NCI-H345 (cell line): Measurements from ENCODE around the gene CBLC.
"Not testable (repeated sequence)": the region's sequence is repeated elsewhere in the genome, so short reads cannot be mapped to it uniquely, and the experiment has no call there.

Source experiments
- DNase-seq: peaks from one replicate; lab custom pipeline; 2025; lab: John Stamatoyannopoulos, UW

The CBLC gene

DNA sequence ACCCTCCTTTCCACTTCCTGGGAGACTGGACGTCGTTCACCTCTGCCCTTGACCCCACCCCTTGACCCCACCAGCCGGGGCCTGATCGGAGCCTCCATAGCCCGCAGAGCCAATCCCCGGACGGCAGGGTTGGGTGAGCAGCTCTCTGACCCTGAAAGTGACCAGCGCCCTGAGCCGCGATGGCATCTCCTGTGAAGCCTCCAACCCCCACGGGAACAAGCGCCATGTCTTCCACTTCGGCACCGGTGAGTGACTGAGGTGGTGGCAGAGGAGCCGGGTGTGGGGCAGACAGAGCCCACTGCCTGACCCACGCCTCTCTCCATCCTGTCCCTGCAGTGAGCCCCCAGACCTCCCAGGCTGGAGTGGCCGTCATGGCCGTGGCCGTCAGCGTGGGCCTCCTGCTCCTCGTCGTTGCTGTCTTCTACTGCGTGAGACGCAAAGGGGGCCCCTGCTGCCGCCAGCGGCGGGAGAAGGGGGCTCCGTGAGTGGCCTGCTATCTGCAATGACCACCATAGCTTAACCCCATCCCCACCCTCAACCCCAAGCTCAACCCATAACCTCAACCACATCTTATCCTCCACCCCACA, 41.6 kb downstream of the CBLC start:
- no peak for DNase-seq

DNA sequence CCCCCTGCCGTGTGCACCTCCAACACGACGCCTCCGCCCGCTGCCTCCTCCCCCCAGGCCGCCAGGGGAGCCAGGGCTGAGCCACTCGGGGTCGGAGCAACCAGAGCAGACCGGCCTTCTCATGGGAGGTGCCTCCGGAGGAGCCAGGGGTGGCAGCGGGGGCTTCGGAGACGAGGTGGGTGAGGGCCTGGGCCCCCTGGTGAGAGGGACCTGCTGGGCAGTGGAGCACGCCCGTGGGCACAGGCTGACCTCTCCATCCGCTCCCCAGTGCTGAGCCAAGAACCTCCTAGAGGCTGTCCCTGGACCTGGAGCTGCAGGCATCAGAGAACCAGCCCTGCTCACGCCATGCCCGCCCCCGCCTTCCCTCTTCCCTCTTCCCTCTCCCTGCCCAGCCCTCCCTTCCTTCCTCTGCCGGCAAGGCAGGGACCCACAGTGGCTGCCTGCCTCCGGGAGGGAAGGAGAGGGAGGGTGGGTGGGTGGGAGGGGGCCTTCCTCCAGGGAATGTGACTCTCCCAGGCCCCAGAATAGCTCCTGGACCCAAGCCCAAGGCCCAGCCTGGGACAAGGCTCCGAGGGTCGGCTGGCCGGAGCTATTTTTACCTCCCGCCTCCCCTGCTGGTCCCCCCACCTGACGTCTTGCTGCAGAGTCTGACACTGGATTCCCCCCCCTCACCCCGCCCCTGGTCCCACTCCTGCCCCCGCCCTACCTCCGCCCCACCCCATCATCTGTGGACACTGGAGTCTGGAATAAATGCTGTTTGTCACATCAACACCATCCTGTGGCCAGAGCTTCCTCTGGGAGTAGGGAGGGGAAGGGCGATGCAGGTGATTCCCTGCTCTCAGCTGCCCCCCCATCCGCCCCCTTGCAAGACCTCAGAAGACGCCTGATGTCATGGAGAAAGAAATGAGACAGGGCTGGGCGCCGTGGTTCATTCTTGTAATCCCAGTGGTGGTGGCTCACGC, 43.2 kb downstream of the CBLC start:
- DNase-seq, result no peak

DNA sequence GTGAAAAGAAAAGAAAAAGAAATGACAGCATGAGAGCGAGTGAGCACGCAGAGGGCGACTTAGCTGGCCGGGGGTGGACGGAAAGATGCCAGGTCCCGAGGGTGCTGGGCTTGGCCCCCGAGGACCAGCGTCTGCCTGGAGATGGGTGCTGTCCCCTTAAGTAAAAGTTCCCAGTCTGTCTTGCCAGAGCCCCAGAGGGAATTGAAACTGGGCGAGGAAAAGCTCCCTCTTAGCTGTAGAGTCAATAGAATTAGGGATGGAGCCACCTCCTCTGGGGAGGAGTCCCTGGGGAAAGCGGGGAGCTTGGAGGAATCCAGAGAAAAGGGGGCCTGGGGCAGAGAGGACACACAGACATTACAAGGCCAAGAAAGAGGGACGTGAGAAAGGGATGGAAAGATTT, 44.5 kb downstream of the CBLC start:
- no peak for DNase-seq

DNA sequence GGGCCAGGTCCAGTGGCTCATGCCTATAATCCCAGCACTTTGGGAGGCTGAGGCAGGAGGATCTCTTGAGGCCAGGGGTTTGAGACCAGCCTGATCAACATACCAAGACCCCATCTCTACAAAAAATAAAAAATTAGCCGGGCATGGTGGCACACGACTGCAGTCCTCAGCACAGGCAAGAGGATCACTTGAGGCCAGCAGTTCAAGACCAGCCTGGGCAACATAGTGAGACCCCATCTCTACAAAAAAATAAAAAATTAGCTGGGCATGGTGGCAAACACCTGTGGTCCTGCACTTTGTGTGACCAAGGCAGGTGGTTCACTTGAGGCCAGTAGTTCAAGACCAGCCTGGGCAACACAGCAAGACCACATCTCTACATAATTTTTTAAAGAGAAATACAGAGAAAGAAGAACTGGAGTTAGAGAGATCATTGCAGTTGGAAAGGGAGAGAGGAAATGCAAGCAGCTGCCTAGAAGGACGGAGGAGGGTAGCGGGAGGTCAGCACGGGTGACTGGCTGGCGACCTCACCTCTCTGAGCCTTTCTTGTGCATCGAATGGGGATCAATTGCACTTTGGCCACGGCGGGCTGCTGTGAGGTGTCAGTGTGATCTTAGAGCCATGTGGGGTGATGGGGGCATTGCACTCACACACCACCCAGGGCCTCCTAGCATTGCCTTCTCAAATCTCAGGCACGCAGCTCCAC, 45.1 kb downstream of the CBLC start:
- no peak for DNase-seq

DNA sequence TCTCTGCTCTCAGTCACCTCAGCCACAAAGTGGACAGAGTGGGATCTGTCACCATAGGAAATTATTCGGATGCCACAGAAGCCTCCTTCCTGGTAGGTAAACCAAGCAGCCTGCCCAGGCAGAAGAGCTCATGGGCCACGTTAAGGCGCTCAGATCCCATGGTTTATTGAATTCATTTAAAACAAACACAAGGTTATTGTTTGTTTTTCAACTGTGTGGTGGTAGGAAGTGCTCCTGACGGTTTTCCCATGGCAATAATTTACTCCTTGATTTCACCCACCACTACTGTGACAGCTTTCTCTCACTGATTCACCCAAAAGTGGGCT, 45.6 kb downstream of the CBLC start:
- no peak for DNase-seq

DNA sequence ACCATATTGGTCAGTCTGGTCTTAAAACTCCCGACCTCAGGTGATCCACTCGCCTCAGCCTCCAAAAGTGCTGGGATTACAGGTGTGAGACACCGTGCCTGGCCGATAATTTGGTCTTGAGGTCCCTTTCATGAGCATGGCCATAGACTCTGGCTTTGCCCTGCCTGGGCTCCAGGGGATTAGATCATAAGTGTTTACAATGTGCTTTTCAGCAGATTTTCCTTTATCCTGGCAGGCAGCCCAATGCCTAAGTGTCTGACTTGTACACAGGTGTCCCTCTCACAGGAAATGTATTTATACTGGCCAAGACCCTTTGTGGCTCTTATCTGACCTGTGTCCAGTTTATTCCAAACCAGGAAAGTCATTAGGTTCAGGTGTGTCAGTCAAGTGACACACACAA, 47.1 kb downstream of the CBLC start:
- peak; percentile 57 for DNase-seq

DNA sequence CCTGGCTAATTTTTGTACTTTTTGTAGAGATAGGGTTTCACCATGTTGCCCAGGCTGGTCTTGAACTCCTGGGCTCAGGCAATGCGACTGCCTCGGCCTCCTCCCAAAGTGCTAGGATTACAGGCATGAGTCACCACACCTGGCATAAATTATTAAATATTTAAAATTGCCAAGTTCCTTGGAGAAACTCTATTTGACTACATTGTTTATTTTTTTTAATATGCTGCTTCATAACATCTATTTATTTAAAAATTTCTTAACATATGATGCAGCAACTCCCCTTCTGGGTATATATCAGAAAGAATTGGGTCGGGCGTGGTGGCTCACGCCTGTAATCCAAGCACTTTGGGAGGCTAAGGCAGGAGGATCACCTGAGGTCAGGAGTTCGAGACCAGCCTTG, 55.2 kb downstream of the CBLC start:
- not testable (repeated sequence) for DNase-seq

DNA sequence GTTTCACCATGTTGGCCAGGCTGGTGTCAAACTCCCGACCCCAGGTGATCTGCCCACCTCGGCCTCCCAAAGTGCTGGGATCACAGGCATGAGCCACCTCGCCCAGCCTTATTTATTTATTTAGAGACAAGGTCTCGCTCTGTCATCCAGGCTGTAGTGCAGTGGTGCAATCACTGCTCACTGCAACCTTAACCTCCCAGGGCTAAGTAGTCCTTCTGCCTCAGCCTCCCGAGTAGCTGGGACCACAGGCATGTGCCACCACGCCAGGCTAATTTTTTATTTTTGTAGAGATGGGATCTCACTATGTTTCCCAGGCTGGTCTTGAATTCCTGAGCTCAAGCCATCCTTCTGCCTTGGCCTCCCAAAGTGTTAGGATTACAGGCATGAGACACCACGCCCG, 56.7 kb downstream of the CBLC start:
- not testable (repeated sequence) for DNase-seq

DNA sequence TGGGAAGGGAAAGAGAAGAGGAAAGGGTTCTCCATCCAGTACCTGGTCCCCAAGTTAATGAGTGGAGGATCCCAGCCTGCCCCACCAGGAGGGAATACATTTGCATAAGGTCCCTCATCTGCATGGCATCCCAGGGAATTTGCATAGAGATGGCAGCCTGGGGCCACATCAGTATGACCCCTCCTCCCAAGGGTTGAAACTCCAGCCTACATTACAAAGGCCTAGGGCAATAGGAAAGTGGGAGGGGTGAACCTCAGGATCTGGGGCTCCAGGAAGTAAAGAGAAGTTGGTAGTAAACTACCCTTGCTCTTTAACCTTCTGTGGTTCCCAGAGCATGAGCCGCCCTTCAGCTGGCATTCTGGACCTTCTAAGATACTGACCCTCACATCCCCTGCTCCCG, 61.6 kb downstream of the CBLC start:
- no peak for DNase-seq

DNA sequence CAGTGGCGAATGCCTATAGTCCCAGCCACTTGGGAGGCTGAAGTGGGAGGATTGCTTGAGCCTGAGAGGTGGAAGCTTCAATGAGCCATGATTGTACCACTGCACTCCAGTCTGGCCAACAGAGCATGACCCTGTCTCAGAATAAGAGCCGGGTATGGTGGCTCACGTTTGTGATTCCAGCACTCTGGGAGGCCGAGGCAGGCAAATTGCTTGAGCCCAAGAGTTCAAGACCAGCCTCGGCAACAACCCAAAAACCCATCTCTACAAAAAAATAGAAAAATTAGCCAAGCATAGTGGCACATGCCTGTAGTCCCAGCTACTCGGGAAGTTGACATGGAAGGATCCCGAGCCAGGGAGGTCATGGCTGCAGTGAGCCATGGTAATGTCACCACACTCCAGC, 63.1 kb downstream of the CBLC start:
- DNase-seq, result no peak

DNA sequence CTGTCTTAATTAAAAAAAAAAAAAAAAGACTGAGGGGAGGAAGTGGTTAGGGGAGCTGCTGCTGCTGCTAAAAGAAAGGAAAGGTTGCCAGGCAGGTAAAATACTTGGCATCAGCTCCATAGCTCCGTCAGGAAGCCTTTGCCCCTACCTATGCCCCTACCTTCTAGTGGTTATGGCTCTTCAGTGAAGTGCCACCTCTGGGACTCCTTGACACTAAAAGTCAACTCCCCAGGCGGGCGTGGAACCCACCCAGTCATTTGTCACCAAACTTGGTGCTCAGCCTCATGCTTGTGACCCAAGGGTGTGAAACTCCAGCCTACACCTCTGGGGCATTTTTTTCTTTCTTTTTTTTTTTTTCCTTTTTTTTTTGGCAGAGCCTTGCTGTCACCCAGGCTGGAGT, 63.5 kb downstream of the CBLC start:
- DNase-seq, result no peak

DNA sequence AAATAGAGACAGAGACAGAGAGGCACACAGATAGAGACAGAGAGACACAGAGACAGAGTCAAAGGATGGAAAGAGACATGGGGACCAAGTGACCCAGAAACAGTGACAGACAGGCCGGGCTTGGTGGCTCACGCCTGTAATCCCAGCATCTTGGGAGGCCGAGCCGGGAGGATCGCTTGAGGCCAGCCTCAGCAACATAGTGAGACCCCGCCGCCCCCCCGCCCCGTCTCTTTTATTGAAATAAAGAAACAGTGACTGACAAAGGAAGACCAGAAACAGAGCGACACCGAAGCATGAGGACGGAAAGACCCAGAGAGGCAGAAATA, 67.6 kb downstream of the CBLC start:
- no peak for DNase-seq

DNA sequence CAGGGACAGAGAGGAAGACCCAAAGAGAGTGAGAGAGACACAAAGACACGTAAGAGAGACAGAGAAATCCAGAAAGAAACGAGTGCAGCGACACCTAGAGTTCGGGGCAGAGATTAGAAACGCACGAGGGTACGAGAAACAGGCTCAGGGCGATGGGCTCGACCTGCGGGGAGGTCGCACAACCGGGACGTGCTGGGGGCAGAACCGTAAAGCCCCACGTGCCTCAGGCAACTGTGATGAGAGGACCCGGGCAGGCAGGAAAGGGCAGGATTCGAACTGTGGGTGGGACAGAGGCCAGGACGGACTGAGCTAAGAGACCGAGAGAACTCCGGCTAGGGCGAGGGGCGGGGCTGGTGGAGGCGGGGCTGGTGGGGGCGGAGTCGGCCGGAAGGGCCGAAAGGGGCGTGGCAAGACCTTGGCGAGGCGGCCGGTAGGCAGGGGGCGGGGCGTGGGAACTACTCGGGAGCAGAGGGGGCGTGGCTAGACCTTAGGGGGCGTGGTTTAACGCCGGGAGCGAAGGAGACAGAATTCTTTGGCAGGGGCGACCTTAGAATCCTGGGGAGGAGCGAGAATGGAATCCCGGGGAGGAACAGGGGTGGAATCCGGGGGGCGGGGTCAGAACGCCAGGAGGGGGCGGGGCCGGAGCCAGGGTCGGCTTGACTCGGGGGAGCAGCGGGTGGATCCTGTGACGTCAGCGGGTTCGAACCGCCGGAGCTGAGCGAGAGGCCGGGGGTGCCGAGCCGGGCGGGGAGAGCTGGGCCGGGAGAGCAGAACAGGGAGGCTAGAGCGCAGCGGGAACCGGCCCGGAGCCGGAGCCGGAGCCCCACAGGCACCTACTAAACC, 68.1 kb downstream of the CBLC start, which contains the start of gene NECTIN2:
Gene NECTIN2 (plus strand): TSS at position 686 of the 843 bp plus-strand sequence. CDS start 229 bp downstream, outside the sequence.
- DNase-seq, result peak; percentile 92

DNA sequence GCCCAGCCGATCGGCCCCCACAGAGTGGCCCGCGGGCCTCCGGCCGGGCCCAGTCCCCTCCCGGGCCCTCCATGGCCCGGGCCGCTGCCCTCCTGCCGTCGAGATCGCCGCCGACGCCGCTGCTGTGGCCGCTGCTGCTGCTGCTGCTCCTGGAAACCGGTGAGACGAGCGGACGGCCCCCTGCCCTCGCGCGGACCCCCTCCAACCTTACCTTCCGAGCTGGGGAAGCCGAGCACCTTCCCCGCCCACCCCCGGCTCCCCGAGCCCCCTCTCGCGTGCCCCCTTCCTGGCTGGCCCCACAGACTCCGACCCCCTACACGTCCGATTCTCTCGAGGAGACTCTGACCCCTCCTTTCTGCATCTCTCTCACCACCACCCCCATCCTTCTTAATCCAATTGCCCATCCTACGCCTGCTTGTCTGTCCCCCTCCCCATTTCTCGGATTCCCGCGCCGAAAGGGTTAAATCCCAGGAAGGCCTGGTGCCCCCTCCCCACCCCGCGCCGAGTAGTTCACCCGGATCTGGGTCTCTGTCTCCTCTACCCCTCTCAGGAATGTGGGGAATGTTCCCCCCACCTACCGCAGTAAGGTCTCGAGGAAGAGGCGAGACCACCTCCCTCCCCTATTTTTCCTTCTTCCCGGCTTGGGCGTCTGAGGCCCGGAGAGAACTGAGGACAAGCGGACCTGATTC, 68.9 kb downstream of the CBLC start:
- DNase-seq, result no peak

DNA sequence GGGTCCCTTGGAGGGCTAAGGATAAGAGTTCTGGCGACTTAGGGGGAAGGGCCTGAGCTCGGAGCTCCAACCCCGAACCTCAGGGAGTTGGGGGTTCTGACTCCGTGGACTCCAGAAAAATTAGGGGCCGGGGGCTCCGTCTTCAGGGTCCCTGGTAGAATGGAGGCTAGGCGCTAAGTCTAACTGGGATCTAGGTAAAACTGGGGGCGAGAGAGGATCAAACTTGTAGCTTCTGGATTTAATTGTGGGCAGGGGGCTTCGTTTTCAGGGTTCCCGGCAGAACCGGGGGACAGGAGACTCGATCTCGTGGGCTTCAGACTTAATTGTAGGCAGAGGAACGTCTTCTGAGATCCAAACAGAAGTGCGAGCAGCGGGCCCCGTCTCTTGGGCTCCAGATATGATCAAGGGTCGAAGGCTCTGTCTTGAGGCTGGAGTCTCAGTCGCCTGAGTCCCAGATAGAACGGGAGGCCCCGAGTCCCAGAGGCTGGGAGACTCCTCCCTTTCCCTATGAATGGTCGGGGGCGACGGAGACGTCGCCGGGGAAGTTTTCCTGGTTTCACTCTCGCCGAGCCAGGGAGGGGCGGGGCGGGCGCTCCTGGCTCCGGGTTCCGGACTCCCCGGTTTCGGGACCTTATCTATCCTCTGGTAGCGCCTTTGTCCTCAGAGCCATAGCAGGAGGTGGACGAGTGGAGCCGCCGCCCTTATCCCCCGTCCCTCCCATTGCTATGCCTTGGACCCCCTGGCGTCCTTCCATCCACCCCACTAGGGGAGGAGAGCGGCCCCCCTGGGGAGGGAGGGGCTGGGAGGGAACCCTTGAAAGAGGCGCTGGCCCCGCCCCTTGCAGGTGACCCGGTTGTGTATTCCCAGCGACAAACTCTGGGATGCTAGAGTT, 69.7 kb downstream of the CBLC start:
- peak; percentile 42 for DNase-seq

DNA sequence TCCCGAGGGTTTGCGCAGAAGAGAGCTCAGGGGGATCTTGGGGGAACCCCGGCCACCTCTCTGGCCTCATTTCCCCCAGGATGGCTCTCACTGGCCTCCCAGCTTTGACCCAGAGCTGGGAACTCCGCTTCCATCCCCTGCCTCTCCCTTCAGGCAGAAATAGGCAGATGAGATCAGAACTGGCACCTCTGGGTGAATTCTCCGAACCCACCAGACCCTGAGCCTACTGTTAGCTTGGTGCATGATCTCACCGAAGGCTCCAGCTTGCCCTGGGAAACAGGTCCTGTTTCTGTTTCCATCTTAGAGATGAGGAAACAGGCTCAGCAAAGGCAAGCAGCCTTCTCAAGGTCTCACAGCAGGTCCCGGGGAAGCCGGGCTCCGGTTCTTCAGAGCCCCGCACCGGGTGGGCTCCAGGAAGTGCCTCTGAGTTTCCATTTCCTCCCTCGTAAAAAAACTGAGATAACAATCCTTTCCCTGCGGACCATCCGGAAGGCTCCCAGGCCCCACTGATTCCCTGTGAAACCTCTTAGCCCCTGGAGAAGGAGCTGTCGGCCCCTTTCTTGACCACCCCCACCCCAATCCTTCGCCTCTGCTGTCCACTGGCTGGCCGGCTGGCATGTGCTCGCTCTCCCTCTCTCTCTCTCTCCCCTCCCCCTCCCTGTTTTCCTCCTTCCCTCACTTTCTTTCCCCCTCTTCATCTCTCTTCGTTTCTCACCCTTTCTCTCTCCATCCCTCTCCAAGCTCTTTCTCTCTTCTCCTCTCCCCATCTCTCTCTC, 70.5 kb downstream of the CBLC start:
- DNase-seq, result no peak

DNA sequence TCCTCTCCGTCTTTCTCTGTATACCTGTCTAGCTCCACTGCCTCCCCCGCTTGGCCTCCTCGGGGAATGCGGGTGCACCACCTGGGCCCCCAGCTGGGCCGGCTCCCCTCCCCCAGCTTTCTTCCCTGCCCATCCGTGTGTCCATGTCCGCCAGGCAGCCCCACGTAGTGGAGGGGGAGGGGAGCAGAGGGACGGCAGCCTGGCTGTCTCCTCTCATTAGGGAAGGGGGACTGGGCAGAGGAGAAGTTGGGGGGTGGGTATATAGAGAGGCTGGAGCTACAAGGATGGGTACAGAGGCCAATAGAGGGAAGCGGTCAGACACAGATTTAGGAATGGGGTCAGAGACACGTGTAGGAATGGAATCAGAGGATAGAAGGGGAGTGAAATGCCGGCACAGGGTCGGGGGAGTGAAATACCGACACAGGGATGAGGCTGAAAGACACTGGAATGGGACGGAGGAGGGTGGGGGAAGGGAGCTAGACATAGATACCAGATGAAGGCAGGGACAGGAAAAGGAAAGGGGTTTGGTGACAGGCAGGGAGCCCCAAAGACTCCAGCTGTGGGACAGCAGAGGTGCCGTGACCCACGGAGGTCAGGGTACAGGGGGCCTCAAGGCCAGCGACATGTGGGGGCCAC, 71.2 kb downstream of the CBLC start:
- no peak for DNase-seq
